ENCODE measurements around the gene PIGU.
A peak's percentile ranks its signal among the peaks of the same experiment; 100 is the strongest.

PIGU gene

DNA sequence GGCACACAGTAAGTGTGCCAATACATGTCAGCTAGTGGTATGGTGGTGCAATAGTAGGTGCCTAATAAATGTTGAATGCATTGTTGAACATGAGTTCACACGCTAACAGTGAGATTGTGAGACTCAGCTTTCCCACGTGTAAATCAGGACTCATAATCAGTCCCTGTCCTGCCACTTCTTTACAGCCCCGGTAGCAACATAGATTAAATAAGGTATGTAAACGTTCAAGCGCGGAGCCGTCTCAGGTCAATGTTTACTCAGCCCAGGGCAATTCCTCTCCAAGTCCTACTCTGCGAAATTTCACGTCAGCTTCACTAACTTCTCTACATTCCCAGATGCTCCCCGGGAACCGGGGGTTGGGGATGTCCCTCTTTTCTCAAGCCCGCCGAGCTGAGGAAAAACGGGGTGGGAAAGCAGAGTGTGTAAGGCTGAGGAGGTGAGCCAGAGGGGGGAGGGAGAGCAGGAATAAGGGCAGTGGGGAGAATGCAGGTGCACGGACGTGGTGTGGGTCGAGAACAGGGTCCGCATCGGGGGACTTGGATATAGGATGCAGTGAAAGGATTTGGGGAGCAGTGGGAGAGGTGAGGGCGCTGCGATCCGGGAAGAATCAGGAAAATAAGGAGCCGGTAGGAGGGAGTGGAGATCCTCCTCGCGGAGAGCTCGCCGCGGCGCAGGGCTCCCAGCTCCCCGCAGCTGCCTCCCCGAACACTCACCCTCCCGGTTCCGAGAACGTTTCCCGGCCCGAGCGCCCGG lies 26.7 kb upstream of the PIGU start (continued):
- TF ChIP-seq, protein P1, sequence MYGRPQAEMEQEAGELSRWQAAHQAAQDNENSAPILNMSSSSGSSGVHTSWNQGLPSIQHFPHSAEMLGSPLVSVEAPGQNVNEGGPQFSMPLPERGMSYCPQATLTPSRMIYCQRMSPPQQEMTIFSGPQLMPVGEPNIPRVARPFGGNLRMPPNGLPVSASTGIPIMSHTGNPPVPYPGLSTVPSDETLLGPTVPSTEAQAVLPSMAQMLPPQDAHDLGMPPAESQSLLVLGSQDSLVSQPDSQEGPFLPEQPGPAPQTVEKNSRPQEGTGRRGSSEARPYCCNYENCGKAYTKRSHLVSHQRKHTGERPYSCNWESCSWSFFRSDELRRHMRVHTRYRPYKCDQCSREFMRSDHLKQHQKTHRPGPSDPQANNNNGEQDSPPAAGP (tag by site-specific recombination; IDR thresholded peaks at IDR 0.05), result 0 out of 2 replicates have a peak, but pooled peaks have one; percentile 47
- TF ChIP-seq ZSCAN16 (tag by site-specific recombination; IDR thresholded peaks at IDR 0.05), result no peak
- TF ChIP-seq ZNF610 (tag by site-specific recombination; IDR thresholded peaks at IDR 0.05; ENCODE audit: borderline replicate concordance), result no peak
- TF ChIP-seq ZBTB20 (tag by site-specific recombination; IDR thresholded peaks at IDR 0.05), result peak; percentile 75
- peak; percentile 39; the same call in 1 of the 2 replicates for TF ChIP-seq BCL11A (tag by site-specific recombination; IDR thresholded peaks at IDR 0.05; ENCODE audit: low read depth)
- 0 out of 2 replicates have a peak, but pooled peaks have one; percentile 5 for TF ChIP-seq ZBTB8A (tag by site-specific recombination; IDR thresholded peaks at IDR 0.05)
- TF ChIP-seq, protein P2, sequence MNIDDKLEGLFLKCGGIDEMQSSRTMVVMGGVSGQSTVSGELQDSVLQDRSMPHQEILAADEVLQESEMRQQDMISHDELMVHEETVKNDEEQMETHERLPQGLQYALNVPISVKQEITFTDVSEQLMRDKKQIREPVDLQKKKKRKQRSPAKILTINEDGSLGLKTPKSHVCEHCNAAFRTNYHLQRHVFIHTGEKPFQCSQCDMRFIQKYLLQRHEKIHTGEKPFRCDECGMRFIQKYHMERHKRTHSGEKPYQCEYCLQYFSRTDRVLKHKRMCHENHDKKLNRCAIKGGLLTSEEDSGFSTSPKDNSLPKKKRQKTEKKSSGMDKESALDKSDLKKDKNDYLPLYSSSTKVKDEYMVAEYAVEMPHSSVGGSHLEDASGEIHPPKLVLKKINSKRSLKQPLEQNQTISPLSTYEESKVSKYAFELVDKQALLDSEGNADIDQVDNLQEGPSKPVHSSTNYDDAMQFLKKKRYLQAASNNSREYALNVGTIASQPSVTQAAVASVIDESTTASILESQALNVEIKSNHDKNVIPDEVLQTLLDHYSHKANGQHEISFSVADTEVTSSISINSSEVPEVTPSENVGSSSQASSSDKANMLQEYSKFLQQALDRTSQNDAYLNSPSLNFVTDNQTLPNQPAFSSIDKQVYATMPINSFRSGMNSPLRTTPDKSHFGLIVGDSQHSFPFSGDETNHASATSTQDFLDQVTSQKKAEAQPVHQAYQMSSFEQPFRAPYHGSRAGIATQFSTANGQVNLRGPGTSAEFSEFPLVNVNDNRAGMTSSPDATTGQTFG (tag by site-specific recombination; IDR thresholded peaks at IDR 0.05; ENCODE audit: borderline replicate concordance), result no peak
- TF ChIP-seq ZFP69B (tag by site-specific recombination; IDR thresholded peaks at IDR 0.05), result 0 out of 2 replicates have a peak, but pooled peaks have one; percentile 2
- TF ChIP-seq, protein P3, sequence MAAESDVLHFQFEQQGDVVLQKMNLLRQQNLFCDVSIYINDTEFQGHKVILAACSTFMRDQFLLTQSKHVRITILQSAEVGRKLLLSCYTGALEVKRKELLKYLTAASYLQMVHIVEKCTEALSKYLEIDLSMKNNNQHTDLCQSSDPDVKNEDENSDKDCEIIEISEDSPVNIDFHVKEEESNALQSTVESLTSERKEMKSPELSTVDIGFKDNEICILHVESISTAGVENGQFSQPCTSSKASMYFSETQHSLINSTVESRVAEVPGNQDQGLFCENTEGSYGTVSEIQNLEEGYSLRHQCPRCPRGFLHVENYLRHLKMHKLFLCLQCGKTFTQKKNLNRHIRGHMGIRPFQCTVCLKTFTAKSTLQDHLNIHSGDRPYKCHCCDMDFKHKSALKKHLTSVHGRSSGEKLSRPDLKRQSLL (tag by site-specific recombination; IDR thresholded peaks at IDR 0.05), result no peak
- TF ChIP-seq, protein P4, sequence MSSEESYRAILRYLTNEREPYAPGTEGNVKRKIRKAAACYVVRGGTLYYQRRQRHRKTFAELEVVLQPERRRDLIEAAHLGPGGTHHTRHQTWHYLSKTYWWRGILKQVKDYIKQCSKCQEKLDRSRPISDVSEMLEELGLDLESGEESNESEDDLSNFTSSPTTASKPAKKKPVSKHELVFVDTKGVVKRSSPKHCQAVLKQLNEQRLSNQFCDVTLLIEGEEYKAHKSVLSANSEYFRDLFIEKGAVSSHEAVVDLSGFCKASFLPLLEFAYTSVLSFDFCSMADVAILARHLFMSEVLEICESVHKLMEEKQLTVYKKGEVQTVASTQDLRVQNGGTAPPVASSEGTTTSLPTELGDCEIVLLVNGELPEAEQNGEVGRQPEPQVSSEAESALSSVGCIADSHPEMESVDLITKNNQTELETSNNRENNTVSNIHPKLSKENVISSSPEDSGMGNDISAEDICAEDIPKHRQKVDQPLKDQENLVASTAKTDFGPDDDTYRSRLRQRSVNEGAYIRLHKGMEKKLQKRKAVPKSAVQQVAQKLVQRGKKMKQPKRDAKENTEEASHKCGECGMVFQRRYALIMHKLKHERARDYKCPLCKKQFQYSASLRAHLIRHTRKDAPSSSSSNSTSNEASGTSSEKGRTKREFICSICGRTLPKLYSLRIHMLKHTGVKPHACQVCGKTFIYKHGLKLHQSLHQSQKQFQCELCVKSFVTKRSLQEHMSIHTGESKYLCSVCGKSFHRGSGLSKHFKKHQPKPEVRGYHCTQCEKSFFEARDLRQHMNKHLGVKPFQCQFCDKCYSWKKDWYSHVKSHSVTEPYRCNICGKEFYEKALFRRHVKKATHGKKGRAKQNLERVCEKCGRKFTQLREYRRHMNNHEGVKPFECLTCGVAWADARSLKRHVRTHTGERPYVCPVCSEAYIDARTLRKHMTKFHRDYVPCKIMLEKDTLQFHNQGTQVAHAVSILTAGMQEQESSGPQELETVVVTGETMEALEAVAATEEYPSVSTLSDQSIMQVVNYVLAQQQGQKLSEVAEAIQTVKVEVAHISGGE (tag by site-specific recombination; conservative IDR thresholded peaks at IDR 0.05; ENCODE audit: low read depth), result peak; percentile 49; the same call in 1 of the 2 replicates
- TF ChIP-seq ZNF791 (tag by site-specific recombination; IDR thresholded peaks at IDR 0.05), result no peak
- no peak for TF ChIP-seq GLI4 (tag by site-specific recombination; IDR thresholded peaks at IDR 0.05)
- TF ChIP-seq ZNF777 (tag by site-specific recombination; IDR thresholded peaks at IDR 0.05; ENCODE audit: borderline replicate concordance), result no peak; the same call in 1 of the 2 replicates
- TF ChIP-seq ZNF138 (tag by site-specific recombination; IDR thresholded peaks at IDR 0.05; ENCODE audit: borderline replicate concordance), result no peak
- no peak for TF ChIP-seq ZNF202 (tag by site-specific recombination; IDR thresholded peaks at IDR 0.05; ENCODE audit: borderline replicate concordance)
- no peak for TF ChIP-seq ZNF621 (tag by site-specific recombination; IDR thresholded peaks at IDR 0.05)
- no peak for TF ChIP-seq ZNF266 (tag by site-specific recombination; IDR thresholded peaks at IDR 0.05; ENCODE audit: low read depth)
- no peak for TF ChIP-seq ZNF677 (tag by site-specific recombination; IDR thresholded peaks at IDR 0.05)
- TF ChIP-seq, protein P5, sequence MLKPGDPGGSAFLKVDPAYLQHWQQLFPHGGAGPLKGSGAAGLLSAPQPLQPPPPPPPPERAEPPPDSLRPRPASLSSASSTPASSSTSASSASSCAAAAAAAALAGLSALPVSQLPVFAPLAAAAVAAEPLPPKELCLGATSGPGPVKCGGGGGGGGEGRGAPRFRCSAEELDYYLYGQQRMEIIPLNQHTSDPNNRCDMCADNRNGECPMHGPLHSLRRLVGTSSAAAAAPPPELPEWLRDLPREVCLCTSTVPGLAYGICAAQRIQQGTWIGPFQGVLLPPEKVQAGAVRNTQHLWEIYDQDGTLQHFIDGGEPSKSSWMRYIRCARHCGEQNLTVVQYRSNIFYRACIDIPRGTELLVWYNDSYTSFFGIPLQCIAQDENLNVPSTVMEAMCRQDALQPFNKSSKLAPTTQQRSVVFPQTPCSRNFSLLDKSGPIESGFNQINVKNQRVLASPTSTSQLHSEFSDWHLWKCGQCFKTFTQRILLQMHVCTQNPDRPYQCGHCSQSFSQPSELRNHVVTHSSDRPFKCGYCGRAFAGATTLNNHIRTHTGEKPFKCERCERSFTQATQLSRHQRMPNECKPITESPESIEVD (tag by site-specific recombination; IDR thresholded peaks at IDR 0.05), result no peak
- TF ChIP-seq, protein P6, sequence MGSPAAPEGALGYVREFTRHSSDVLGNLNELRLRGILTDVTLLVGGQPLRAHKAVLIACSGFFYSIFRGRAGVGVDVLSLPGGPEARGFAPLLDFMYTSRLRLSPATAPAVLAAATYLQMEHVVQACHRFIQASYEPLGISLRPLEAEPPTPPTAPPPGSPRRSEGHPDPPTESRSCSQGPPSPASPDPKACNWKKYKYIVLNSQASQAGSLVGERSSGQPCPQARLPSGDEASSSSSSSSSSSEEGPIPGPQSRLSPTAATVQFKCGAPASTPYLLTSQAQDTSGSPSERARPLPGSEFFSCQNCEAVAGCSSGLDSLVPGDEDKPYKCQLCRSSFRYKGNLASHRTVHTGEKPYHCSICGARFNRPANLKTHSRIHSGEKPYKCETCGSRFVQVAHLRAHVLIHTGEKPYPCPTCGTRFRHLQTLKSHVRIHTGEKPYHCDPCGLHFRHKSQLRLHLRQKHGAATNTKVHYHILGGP (tag by site-specific recombination; IDR thresholded peaks at IDR 0.05), result no peak
- TF ChIP-seq ZNF221 (tag by site-specific recombination; IDR thresholded peaks at IDR 0.05; ENCODE audit: borderline replicate concordance), result no peak
- TF ChIP-seq, protein P7, sequence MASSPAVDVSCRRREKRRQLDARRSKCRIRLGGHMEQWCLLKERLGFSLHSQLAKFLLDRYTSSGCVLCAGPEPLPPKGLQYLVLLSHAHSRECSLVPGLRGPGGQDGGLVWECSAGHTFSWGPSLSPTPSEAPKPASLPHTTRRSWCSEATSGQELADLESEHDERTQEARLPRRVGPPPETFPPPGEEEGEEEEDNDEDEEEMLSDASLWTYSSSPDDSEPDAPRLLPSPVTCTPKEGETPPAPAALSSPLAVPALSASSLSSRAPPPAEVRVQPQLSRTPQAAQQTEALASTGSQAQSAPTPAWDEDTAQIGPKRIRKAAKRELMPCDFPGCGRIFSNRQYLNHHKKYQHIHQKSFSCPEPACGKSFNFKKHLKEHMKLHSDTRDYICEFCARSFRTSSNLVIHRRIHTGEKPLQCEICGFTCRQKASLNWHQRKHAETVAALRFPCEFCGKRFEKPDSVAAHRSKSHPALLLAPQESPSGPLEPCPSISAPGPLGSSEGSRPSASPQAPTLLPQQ (tag by site-specific recombination; IDR thresholded peaks at IDR 0.05), result no peak
- TF ChIP-seq, protein P8, sequence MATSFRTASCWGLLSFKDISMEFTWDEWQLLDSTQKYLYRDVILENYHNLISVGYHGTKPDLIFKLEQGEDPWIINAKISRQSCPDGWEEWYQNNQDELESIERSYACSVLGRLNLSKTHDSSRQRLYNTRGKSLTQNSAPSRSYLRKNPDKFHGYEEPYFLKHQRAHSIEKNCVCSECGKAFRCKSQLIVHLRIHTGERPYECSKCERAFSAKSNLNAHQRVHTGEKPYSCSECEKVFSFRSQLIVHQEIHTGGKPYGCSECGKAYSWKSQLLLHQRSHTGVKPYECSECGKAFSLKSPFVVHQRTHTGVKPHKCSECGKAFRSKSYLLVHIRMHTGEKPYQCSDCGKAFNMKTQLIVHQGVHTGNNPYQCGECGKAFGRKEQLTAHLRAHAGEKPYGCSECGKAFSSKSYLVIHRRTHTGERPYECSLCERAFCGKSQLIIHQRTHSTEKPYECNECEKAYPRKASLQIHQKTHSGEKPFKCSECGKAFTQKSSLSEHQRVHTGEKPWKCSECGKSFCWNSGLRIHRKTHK (tag by site-specific recombination; IDR thresholded peaks at IDR 0.05), result no peak
- no peak for TF ChIP-seq ZNF184 (tag by site-specific recombination; IDR thresholded peaks at IDR 0.05)

All from HEK293 (cell line).